CD8-positive, alpha-beta memory T cell (primary cell): ENCODE measurements around the gene PYCARD. TPM values are rescaled to one million over a fixed set of nuclear protein-coding genes. Genes with fewer than 3 reads are reported as not detected.
A peak's percentile ranks its signal among the peaks of the same experiment; 100 is the strongest.
"Not testable (repeated sequence)": the region's sequence is repeated elsewhere in the genome, so short reads cannot be mapped to it uniquely, and the experiment has no call there.

ENCODE experiments used
- CTCF ChIA-PET: fragments of 350-600 bp; sonication (Branson Sonifier 250); formaldehyde crosslinking; loops from one replicate; lab custom pipeline; 2021; ENCODE audit warnings: antibody characterized with exemption; lab: Charles Lee
- POLR2A ChIA-PET: fragments of 350-600 bp; sonication (Branson Sonifier 250); formaldehyde crosslinking; loops from one replicate; lab custom pipeline; 2021; ENCODE audit warnings: antibody characterized with exemption; lab: Charles Lee
- DNase-seq, 5 donors: peaks; one replicate each; pipeline versions ENCODE4 v3.0.0 to v3.0.0-alpha.2; 2020 to 2022; ENCODE audit warnings: mixed read lengths in 1 of 5
- H3K27ac ChIP-seq: one replicate; pipeline ENCODE4 v1.7.0; 2013; ENCODE audit warnings: low read depth, mild to moderate bottlenecking, low read length, moderate library complexity
- H3K27me3 ChIP-seq: 2 replicates; pipeline ENCODE4 v1.7.0; 2013; ENCODE audit warnings: low read length, mild to moderate bottlenecking; ENCODE audit not compliant: insufficient read depth, poor library complexity, severe bottlenecking
- H3K36me3 ChIP-seq: 2 replicates; pipeline ENCODE4 v1.7.0; 2013; ENCODE audit warnings: mild to moderate bottlenecking, low read length, moderate library complexity; ENCODE audit not compliant: insufficient read depth
- H3K4me1 ChIP-seq: 2 replicates; pipeline ENCODE4 v1.7.0; 2013; ENCODE audit warnings: mild to moderate bottlenecking, low read length, moderate library complexity; ENCODE audit not compliant: insufficient read depth
- H3K4me3 ChIP-seq: 2 replicates; pipeline ENCODE4 v1.7.0; 2013; ENCODE audit warnings: mild to moderate bottlenecking, low read length
- H3K9me3 ChIP-seq: 2 replicates; pipeline ENCODE4 v1.7.0; 2013; ENCODE audit warnings: mild to moderate bottlenecking, low read length
- H3K27ac Mint-ChIP-seq, 8 donors: one replicate each; pipeline ENCODE4 v1.8.0; 2020 to 2021; ENCODE audit warnings: mixed read lengths in 8 of 8, mild to moderate bottlenecking in 6 of 8, inconsistent platforms in 3 of 8, moderate library complexity in 3 of 8
- H3K27me3 Mint-ChIP-seq, 2 donors: one replicate each; pipeline ENCODE4 v1.8.0; 2020 to 2021; ENCODE audit warnings: mixed read lengths in 2 of 2, mild to moderate bottlenecking in 1 of 2, moderate library complexity in 1 of 2
- H3K36me3 Mint-ChIP-seq, 3 donors: one replicate each; pipeline ENCODE4 v1.8.0; 2020 to 2021; ENCODE audit warnings: mixed read lengths in 3 of 3, inconsistent platforms in 1 of 3, mild to moderate bottlenecking in 1 of 3
- H3K4me1 Mint-ChIP-seq, 3 donors: one replicate each; pipeline ENCODE4 v1.8.0; 2020 to 2021; ENCODE audit warnings: mixed read lengths in 3 of 3, inconsistent platforms in 1 of 3, mild to moderate bottlenecking in 1 of 3
- H3K4me3 Mint-ChIP-seq, 7 donors: one replicate each; pipeline ENCODE4 v1.8.0; 2020 to 2021; ENCODE audit warnings: mixed read lengths in 7 of 7, mild to moderate bottlenecking in 6 of 7, moderate library complexity in 4 of 7, inconsistent platforms in 2 of 7
- H3K9me3 Mint-ChIP-seq, 5 donors: one replicate each; pipeline ENCODE4 v1.8.0; 2020 to 2022; ENCODE audit warnings: mixed read lengths in 5 of 5, mild to moderate bottlenecking in 3 of 5, moderate library complexity in 2 of 5, inconsistent platforms in 1 of 5
- polyA plus RNA-seq: library from polyadenylated mRNA; unstranded; fragments of 300-500 nt; fragmentation: Illumina TruSeq; gene quantifications from one replicate; pipeline ENCODE4 v1.2.3, GENCODE V29; 2021
- total RNA-seq, 2 experiments: library from RNA; stranded (reverse); gene quantifications; one replicate each; pipeline ENCODE4 v1.2.3, GENCODE V29; 2021

PYCARD gene
- total and polyA plus RNA-seq, 3 experiments from 2014 or later = 4.5 to 77.8 (median 5.9) TPM

GRCh38 chr16:31182391-31182790, 20.2 kb downstream of the PYCARD start:
- Mint-ChIP-seq H3K27me3 (peaks cover 0 to 8% of the 10 kb centered on the region in 2 donors), H3K4me3 (peak overlapping the region; percentile 90 to 100 (median 97)), H3K27ac (peak overlapping the region; percentile 21 to 96 (median 78)), H3K4me1 (peaks cover 70 to 83% (median 75%) of the 10 kb centered on the region in 3 donors), H3K36me3 (peaks cover 24 to 69% (median 31%) of the 10 kb centered on the region in 3 donors), H3K9me3 (peaks cover 0 to 3% (median 0%) of the 10 kb centered on the region in 5 donors)
- Histone ChIP-seq H3K4me1 (peaks cover 74% of the 10 kb centered on the region), H3K9me3 (no peaks in the 10 kb centered on the region), H3K27me3 (no peaks in the 10 kb centered on the region), H3K36me3 (peaks cover 51% of the 10 kb centered on the region), H3K27ac (peak overlapping the region; percentile 96), H3K4me3 (peak overlapping the region; percentile 85)
- POLR2A ChIA-PET = interaction anchor here (0.6 to 6.7 kb wide), 4 partner anchors 16 to 110 kb away, joined by 3 to 40 read pairs (median 4); partner anchors contain the start of genes KAT8 and PYCARD
- CTCF ChIA-PET = interaction anchor here (1.1 to 3.5 kb wide), 5 partner anchors 18 to 260 kb away, joined by 3 to 12 read pairs (median 6); partner anchors contain the start of gene ZNF843
- DNase-seq = no peak

- peaks cover 65 to 82% (median 71%) of the 10 kb centered on the region in 3 donors for H3K4me1 Mint-ChIP-seq
- peak in 2 of 5 donors; percentile 15 to 39 for DNase-seq
- peaks cover 14 to 58% (median 21%) of the 10 kb centered on the region in 3 donors for H3K36me3 Mint-ChIP-seq
- ChIA-PET POLR2A (interaction anchor here (0.8 to 6.7 kb wide), 8 partner anchors 8 to 692 kb away, joined by 3 to 72 read pairs (median 14); partner anchors contain the start of genes KAT8, PYCARD, ZNF267 and ZNF646), CTCF (interaction anchor here (1.3 kb wide), 1 partner anchor 688 kb away, joined by 3 read pairs; no protein-coding TSS in a partner anchor)
- Histone ChIP-seq H3K36me3 (peaks cover 39% of the 10 kb centered on the region), H3K9me3 (no peaks in the 10 kb centered on the region), H3K4me1 (peaks cover 74% of the 10 kb centered on the region), H3K4me3 (peak overlapping the region; percentile 85), H3K27me3 (no peaks in the 10 kb centered on the region), H3K27ac (peak overlapping the region; percentile 96)
- H3K4me3 Mint-ChIP-seq = peak overlapping the region; percentile 90 to 100 (median 97)
- H3K27ac Mint-ChIP-seq = peak overlapping the region; percentile 87 to 98 (median 94)
- H3K27me3 Mint-ChIP-seq = peaks cover 0 to 8% of the 10 kb centered on the region in 2 donors
- peaks cover 0 to 3% (median 0%) of the 10 kb centered on the region in 5 donors for H3K9me3 Mint-ChIP-seq
Measured at GRCh38 chr16:31181102-31181830, 21.3 kb downstream of the PYCARD start.

- ChIA-PET CTCF (interaction anchor here (1.1 to 5.6 kb wide), 6 partner anchors 14 to 689 kb away, joined by 3 to 44 read pairs (median 4); no protein-coding TSS in a partner anchor), POLR2A (interaction anchor here (0.6 to 4.8 kb wide), 18 partner anchors 10 to 694 kb away, joined by 3 to 72 read pairs (median 6); partner anchors contain the start of genes ARMC5, BCKDK, KAT8 and PYCARD)
- Histone ChIP-seq H3K27me3 (no peaks in the 10 kb centered on the region), H3K4me3 (peak within 1 kb of the TSS; percentile 85), H3K4me1 (peaks cover 62% of the 10 kb centered on the region), H3K36me3 (peaks cover 27% of the 10 kb centered on the region), H3K27ac (peak within 1 kb of the TSS; percentile 96), H3K9me3 (no peaks in the 10 kb centered on the region)
- Mint-ChIP-seq H3K27ac (peak within 1 kb of the TSS; percentile 94 to 100 (median 96)), H3K4me3 (peak within 1 kb of the TSS; percentile 90 to 100 (median 97)), H3K4me1 (peaks cover 53 to 70% (median 57%) of the 10 kb centered on the region in 3 donors), H3K9me3 (peaks cover 0 to 3% (median 0%) of the 10 kb centered on the region in 5 donors), H3K27me3 (peaks cover 0 to 8% of the 10 kb centered on the region in 2 donors), H3K36me3 (peaks cover 7 to 44% (median 15%) of the 10 kb centered on the region in 3 donors)
- DNase-seq = peak; percentile 86 to 95 (median 92)
Measured at GRCh38 chr16:31179747-31180459, 22.7 kb downstream of the PYCARD start, which contains the start of gene FUS. TSS of gene FUS (plus strand) at chr16:31180139. CDS start at chr16:31180215, 76 bp downstream.

GRCh38 chr16:31179219-31179746, 23.3 kb downstream of the PYCARD start:
- Mint-ChIP-seq H3K36me3 (peaks cover 7 to 40% (median 13%) of the 10 kb centered on the region in 3 donors), H3K9me3 (peaks cover 0 to 3% (median 0%) of the 10 kb centered on the region in 5 donors), H3K4me1 (peaks cover 48 to 65% (median 53%) of the 10 kb centered on the region in 3 donors), H3K4me3 (peak overlapping the region; percentile 90 to 100 (median 97)), H3K27ac (peak overlapping the region; percentile 69 to 100 (median 96)), H3K27me3 (peaks cover 0 to 8% of the 10 kb centered on the region in 2 donors)
- ChIA-PET CTCF (interaction anchor here (1.1 to 5.6 kb wide), 5 partner anchors 14 to 83 kb away, joined by 3 to 44 read pairs (median 4); no protein-coding TSS in a partner anchor), POLR2A (interaction anchor here (0.6 to 4.8 kb wide), 14 partner anchors 10 to 304 kb away, joined by 3 to 72 read pairs (median 6); partner anchors contain the start of genes ARMC5, KAT8, PYCARD and PYDC1)
- Histone ChIP-seq H3K27me3 (no peaks in the 10 kb centered on the region), H3K4me3 (peak overlapping the region; percentile 85), H3K4me1 (peaks cover 58% of the 10 kb centered on the region), H3K9me3 (no peaks in the 10 kb centered on the region), H3K36me3 (peaks cover 25% of the 10 kb centered on the region), H3K27ac (peak overlapping the region; percentile 96)
- DNase-seq = no peak

- Histone ChIP-seq H3K4me3 (peak overlapping the region; percentile 51), H3K27me3 (no peaks in the 10 kb centered on the region), H3K36me3 (peaks cover 5% of the 10 kb centered on the region), H3K9me3 (no peaks in the 10 kb centered on the region), H3K27ac (no peak overlapping the region), H3K4me1 (peaks cover 38% of the 10 kb centered on the region)
- peak overlapping the region; percentile 71 to 88 (median 81) for H3K4me3 Mint-ChIP-seq
- DNase-seq = peak; percentile 29 to 70 (median 55)
- peaks cover 0 to 8% of the 10 kb centered on the region in 2 donors for H3K27me3 Mint-ChIP-seq
- peaks cover 0 to 19% (median 6%) of the 10 kb centered on the region in 3 donors for H3K36me3 Mint-ChIP-seq
- POLR2A ChIA-PET = interaction anchor here (0.6 to 4.8 kb wide), 7 partner anchors 19 to 938 kb away, joined by 3 to 72 read pairs (median 3); partner anchors contain the start of genes KAT8 and PYCARD
- CTCF ChIA-PET = interaction anchor here (0.9 to 5.6 kb wide), 6 partner anchors 10 to 692 kb away, joined by 3 to 44 read pairs (median 4); no protein-coding TSS in a partner anchor
- H3K4me1 Mint-ChIP-seq = peaks cover 28 to 44% (median 31%) of the 10 kb centered on the region in 3 donors
- H3K27ac Mint-ChIP-seq = peak overlapping the region; percentile 52 to 90 (median 84)
- H3K9me3 Mint-ChIP-seq = peaks cover 0 to 3% (median 0%) of the 10 kb centered on the region in 5 donors
Measured at GRCh38 chr16:31177136-31177535, 25.4 kb downstream of the PYCARD start.

- DNase-seq, H3K4me3 Mint-ChIP-seq, H3K27me3 Mint-ChIP-seq, POLR2A ChIA-PET, H3K4me3 ChIP-seq, CTCF ChIA-PET, H3K36me3 Mint-ChIP-seq, H3K4me1 ChIP-seq, H3K9me3 Mint-ChIP-seq, H3K36me3 ChIP-seq, H3K9me3 ChIP-seq, H3K27ac ChIP-seq, H3K27me3 ChIP-seq, H3K4me1 Mint-ChIP-seq: not testable (repeated sequence)
- peak overlapping the region in 1 of 8 donors; percentile 90 for H3K27ac Mint-ChIP-seq
Measured at GRCh38 chr16:31170048-31170447, 32.5 kb downstream of the PYCARD start.

- H3K4me1 ChIP-seq = no peaks in the 10 kb centered on the region
- DNase-seq = no peak
- no peaks in the 10 kb centered on the region for H3K36me3 ChIP-seq
- H3K4me3 Mint-ChIP-seq = no peak overlapping the region
- H3K27me3 ChIP-seq = no peaks in the 10 kb centered on the region
- no peaks in the 10 kb centered on the region for H3K9me3 ChIP-seq
- ChIA-PET CTCF (no interaction called here), POLR2A (interaction anchor here (0.6 kb wide), 1 partner anchor 208 kb away, joined by 3 read pairs; no protein-coding TSS in a partner anchor)
- H3K9me3 Mint-ChIP-seq = no peaks in the 10 kb centered on the region
- H3K27ac ChIP-seq = no peak overlapping the region
- no peaks in the 10 kb centered on the region for H3K27me3 Mint-ChIP-seq
- no peak overlapping the region for H3K27ac Mint-ChIP-seq
- no peaks in the 10 kb centered on the region for H3K36me3 Mint-ChIP-seq
- H3K4me3 ChIP-seq = no peak overlapping the region
- peaks cover 0 to 2% (median 0%) of the 10 kb centered on the region in 3 donors for H3K4me1 Mint-ChIP-seq
Measured at GRCh38 chr16:31168848-31169247, 33.7 kb downstream of the PYCARD start.
